ENCODE results near the gene CREB3L1.

The CREB3L1 gene

GRCh38 chr11:46236918-46237247, 40.6 kb upstream of the CREB3L1 start:
- H3K36me3 ChIP-seq (ENCODE audit: control insufficient read depth, insufficient read depth, low read length), result no peaks in the 10 kb centered on the region
- peak overlapping the region; percentile 48 for H3K4me3 ChIP-seq (ENCODE audit: low read depth, low read length)
- H3K27me3 ChIP-seq (ENCODE audit: control insufficient read depth, insufficient read depth, low read length), result no peaks in the 10 kb centered on the region
- peaks cover 3% of the 10 kb centered on the region for H3K4me1 ChIP-seq
- H3K4me2 ChIP-seq (ENCODE audit: low read length), result no peak overlapping the region
- no peak overlapping the region for H3K27ac ChIP-seq
- TF ChIP-seq CTCF (IDR thresholded peaks at IDR 0.05), result no peak
- H3K9me3 ChIP-seq (ENCODE audit: control insufficient read depth, low read length), result no peaks in the 10 kb centered on the region
- no peaks in the 10 kb centered on the region for H3K79me2 ChIP-seq
- no peak overlapping the region for H2AFZ ChIP-seq
- no peak overlapping the region for H3K9ac ChIP-seq

- no peaks in the 10 kb centered on the region for H3K27me3 ChIP-seq (ENCODE audit: control insufficient read depth, insufficient read depth, low read length)
- TF ChIP-seq CTCF (IDR thresholded peaks at IDR 0.05), result no peak
- peak overlapping the region; percentile 48 for H3K4me3 ChIP-seq (ENCODE audit: low read depth, low read length)
- H3K4me2 ChIP-seq (ENCODE audit: low read length), result peak overlapping the region; percentile 62
- H3K27ac ChIP-seq, result no peak overlapping the region
- H3K4me1 ChIP-seq, result peaks cover 3% of the 10 kb centered on the region
- peak overlapping the region; percentile 89 for H2AFZ ChIP-seq
- H3K9ac ChIP-seq, result no peak overlapping the region
- no peaks in the 10 kb centered on the region for H3K79me2 ChIP-seq
- H3K36me3 ChIP-seq (ENCODE audit: control insufficient read depth, insufficient read depth, low read length), result no peaks in the 10 kb centered on the region
- H3K9me3 ChIP-seq (ENCODE audit: control insufficient read depth, low read length), result no peaks in the 10 kb centered on the region
Measured at GRCh38 chr11:46237248-46238077, 40.0 kb upstream of the CREB3L1 start.

- peak overlapping the region; percentile 74 for H3K27ac ChIP-seq
Measured at GRCh38 chr11:46238078-46238966, 39.1 kb upstream of the CREB3L1 start.

GRCh38 chr11:46238967-46239800, 38.3 kb upstream of the CREB3L1 start:
- peak overlapping the region; percentile 47 for H3K4me3 ChIP-seq (ENCODE audit: low read depth, low read length)
- H3K4me2 ChIP-seq (ENCODE audit: low read length), result peak overlapping the region; percentile 83
- H3K27ac ChIP-seq, result peak overlapping the region; percentile 74
- H2AFZ ChIP-seq, result peak overlapping the region; percentile 89
- no peaks in the 10 kb centered on the region for H3K9me3 ChIP-seq (ENCODE audit: control insufficient read depth, low read length)
- peaks cover 3% of the 10 kb centered on the region for H3K4me1 ChIP-seq
- H3K36me3 ChIP-seq (ENCODE audit: control insufficient read depth, insufficient read depth, low read length), result no peaks in the 10 kb centered on the region
- H3K79me2 ChIP-seq, result no peaks in the 10 kb centered on the region
- TF ChIP-seq CTCF (IDR thresholded peaks at IDR 0.05), result peak; percentile 93
- H3K9ac ChIP-seq, result no peak overlapping the region
- no peaks in the 10 kb centered on the region for H3K27me3 ChIP-seq (ENCODE audit: control insufficient read depth, insufficient read depth, low read length)

More at GRCh38 chr11:46238078-46238966, 39.1 kb upstream of the CREB3L1 start:
- peak overlapping the region; percentile 83 for H3K4me2 ChIP-seq (ENCODE audit: low read length)
- peak overlapping the region; percentile 47 for H3K4me3 ChIP-seq (ENCODE audit: low read depth, low read length)
- peak overlapping the region; percentile 89 for H2AFZ ChIP-seq
- no peaks in the 10 kb centered on the region for H3K27me3 ChIP-seq (ENCODE audit: control insufficient read depth, insufficient read depth, low read length)
- H3K9ac ChIP-seq, result no peak overlapping the region
- TF ChIP-seq CTCF (IDR thresholded peaks at IDR 0.05), result no peak
- no peaks in the 10 kb centered on the region for H3K36me3 ChIP-seq (ENCODE audit: control insufficient read depth, insufficient read depth, low read length)
- H3K4me1 ChIP-seq, result peaks cover 3% of the 10 kb centered on the region
- H3K79me2 ChIP-seq, result no peaks in the 10 kb centered on the region
- no peaks in the 10 kb centered on the region for H3K9me3 ChIP-seq (ENCODE audit: control insufficient read depth, low read length)
